Panc1 (cell line): ENCODE results near the gene CYP27C1.

Experiments used
- CTCF ChIP-seq: fragments of 450-650 bp; IDR thresholded peaks from 2 replicates; pipeline ENCODE4 v1.5.1; 2017; ENCODE audit warnings: mild to moderate bottlenecking
- POLR2AphosphoS5 ChIP-seq: IDR thresholded peaks from 2 replicates; pipeline ENCODE4 v1.6.1; 2012; ENCODE audit warnings: mild to moderate bottlenecking, low read depth, low read length, moderate library complexity
- SIN3A ChIP-seq: IDR thresholded peaks from 2 replicates; pipeline ENCODE4 v1.6.1; 2012; ENCODE audit warnings: low read depth, mild to moderate bottlenecking, low read length, moderate library complexity, borderline replicate concordance; ENCODE audit not compliant: insufficient read depth
- TCF7L2 ChIP-seq: IDR thresholded peaks from 2 replicates; pipeline ENCODE4 v1.6.1; 2011; ENCODE audit warnings: mild to moderate bottlenecking, low read depth, low read length, inconsistent platforms
- TF ChIP-seq, protein P1 (sequence below), 2 experiments: IDR thresholded peaks; 2 replicates each; pipeline ENCODE4 v1.6.1; 2011 to 2012; ENCODE audit warnings: low read depth in 2 of 2, control low read depth in 1 of 2, low read length in 1 of 2, mild to moderate bottlenecking in 1 of 2, moderate library complexity in 1 of 2; ENCODE audit not compliant: insufficient read depth in 1 of 2

DNA sequence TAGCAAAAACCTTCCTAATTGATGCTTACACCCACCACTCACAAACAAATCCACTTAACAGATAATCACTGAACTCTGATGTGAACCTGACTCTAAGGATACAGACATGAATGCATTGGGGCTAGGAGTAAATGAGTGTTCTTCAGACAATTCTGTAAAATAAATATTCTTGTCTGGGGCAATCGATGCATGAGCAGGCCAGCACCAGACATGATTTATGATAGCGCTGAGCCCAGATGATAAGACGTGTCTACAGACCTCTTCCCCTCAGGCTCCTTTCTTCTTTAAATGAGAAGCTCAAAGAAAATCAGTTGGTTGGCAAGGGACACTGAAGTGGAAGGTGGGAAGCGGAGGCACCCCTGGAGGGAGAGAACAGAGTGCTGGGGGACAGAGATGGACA is 85.9 kb downstream of the CYP27C1 start:
- no peak for TF ChIP-seq CTCF
- no peak for TF ChIP-seq POLR2AphosphoS5
- TF ChIP-seq, protein P1, sequence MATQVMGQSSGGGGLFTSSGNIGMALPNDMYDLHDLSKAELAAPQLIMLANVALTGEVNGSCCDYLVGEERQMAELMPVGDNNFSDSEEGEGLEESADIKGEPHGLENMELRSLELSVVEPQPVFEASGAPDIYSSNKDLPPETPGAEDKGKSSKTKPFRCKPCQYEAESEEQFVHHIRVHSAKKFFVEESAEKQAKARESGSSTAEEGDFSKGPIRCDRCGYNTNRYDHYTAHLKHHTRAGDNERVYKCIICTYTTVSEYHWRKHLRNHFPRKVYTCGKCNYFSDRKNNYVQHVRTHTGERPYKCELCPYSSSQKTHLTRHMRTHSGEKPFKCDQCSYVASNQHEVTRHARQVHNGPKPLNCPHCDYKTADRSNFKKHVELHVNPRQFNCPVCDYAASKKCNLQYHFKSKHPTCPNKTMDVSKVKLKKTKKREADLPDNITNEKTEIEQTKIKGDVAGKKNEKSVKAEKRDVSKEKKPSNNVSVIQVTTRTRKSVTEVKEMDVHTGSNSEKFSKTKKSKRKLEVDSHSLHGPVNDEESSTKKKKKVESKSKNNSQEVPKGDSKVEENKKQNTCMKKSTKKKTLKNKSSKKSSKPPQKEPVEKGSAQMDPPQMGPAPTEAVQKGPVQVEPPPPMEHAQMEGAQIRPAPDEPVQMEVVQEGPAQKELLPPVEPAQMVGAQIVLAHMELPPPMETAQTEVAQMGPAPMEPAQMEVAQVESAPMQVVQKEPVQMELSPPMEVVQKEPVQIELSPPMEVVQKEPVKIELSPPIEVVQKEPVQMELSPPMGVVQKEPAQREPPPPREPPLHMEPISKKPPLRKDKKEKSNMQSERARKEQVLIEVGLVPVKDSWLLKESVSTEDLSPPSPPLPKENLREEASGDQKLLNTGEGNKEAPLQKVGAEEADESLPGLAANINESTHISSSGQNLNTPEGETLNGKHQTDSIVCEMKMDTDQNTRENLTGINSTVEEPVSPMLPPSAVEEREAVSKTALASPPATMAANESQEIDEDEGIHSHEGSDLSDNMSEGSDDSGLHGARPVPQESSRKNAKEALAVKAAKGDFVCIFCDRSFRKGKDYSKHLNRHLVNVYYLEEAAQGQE (IDR thresholded peaks at IDR 0.05; ENCODE audit: insufficient read depth in 1 of 2, low read depth in 2 of 2, low read length in 1 of 2): no peak
- no peak for TF ChIP-seq SIN3A
- TF ChIP-seq TCF7L2: no peak
